Measurements from ENCODE around the gene GRIA3.
"Not testable (repeated sequence)": the region's sequence is repeated elsewhere in the genome, so short reads cannot be mapped to it uniquely, and the experiment has no call there.

GRIA3 gene

DNA sequence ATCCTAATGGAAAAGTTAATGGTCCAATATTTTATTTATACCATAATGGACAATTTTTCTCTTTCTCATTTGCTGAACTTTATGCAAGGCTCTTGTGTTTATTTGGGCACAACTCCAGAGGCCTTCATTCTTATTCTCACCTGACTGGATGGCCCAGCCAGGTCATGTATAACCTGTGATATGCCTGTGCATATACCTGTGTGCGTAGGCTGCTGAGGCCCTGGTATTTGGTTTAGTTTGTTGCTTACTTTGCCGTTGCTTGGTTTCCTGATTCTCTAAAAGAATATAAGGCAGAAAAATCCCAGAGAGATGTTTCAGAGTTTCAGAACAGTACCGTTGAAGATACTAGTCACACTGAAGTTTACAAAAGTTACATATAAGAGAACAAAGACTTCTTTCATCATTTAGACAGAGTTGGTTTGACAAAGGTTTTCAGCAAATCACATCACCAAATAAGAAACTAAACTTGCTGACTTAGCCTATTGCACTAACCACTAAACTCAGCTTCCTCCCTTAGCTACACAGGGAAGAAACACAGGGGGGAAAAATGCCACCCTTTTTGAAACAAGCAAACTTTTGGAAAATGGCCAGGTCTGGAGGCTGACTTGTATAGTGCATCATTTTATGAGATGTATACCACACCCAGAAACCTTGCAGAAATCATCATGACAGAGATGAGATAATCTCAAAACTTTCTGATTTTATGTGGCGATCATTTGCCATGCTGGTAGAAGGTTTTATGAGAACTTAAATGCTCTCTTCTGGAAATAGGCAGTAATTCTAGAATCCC is 248.5 kb downstream of the GRIA3 start:
- Histone ChIP-seq H4K20me1 (ENCODE audit: insufficient read depth, low read length) (no peaks in the 10 kb centered on the region), H3K36me3 (ENCODE audit: insufficient read depth, low read length) (no peaks in the 10 kb centered on the region), H3K4me1 (ENCODE audit: insufficient read depth, low read length) (no peaks in the 10 kb centered on the region), H2AFZ (ENCODE audit: low read depth, low read length) (no peak overlapping the region), H3K27me3 (ENCODE audit: insufficient read depth, low read length, poor library complexity) (no peaks in the 10 kb centered on the region), H3K27ac (ENCODE audit: low read length) (no peak overlapping the region), H3K4me2 (ENCODE audit: insufficient read depth, low read length) (no peak overlapping the region), H3K79me2 (ENCODE audit: insufficient read depth, low read length) (no peaks in the 10 kb centered on the region), H3K9ac (ENCODE audit: low read depth, low read length) (no peak overlapping the region), H3K4me3 (ENCODE audit: low read depth in 1 of 2, low read length in 2 of 2) (no peak overlapping the region), H3K9me3 (ENCODE audit: insufficient read depth, low read length, severe bottlenecking) (no peaks in the 10 kb centered on the region)
- DNase-seq (no peak), ATAC-seq (ENCODE audit: insufficient read depth, low read depth) (no peak)
- TF ChIP-seq, protein P1, sequence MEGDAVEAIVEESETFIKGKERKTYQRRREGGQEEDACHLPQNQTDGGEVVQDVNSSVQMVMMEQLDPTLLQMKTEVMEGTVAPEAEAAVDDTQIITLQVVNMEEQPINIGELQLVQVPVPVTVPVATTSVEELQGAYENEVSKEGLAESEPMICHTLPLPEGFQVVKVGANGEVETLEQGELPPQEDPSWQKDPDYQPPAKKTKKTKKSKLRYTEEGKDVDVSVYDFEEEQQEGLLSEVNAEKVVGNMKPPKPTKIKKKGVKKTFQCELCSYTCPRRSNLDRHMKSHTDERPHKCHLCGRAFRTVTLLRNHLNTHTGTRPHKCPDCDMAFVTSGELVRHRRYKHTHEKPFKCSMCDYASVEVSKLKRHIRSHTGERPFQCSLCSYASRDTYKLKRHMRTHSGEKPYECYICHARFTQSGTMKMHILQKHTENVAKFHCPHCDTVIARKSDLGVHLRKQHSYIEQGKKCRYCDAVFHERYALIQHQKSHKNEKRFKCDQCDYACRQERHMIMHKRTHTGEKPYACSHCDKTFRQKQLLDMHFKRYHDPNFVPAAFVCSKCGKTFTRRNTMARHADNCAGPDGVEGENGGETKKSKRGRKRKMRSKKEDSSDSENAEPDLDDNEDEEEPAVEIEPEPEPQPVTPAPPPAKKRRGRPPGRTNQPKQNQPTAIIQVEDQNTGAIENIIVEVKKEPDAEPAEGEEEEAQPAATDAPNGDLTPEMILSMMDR (IDR thresholded peaks at IDR 0.05; ENCODE audit: borderline replicate concordance, extremely low read depth, low read length, poor library complexity, severe bottlenecking) = no peak
- TF ChIP-seq EZH2 (IDR thresholded peaks at IDR 0.05; ENCODE audit: borderline replicate concordance, low read depth, low read length, severe bottlenecking) = no peak

DNA sequence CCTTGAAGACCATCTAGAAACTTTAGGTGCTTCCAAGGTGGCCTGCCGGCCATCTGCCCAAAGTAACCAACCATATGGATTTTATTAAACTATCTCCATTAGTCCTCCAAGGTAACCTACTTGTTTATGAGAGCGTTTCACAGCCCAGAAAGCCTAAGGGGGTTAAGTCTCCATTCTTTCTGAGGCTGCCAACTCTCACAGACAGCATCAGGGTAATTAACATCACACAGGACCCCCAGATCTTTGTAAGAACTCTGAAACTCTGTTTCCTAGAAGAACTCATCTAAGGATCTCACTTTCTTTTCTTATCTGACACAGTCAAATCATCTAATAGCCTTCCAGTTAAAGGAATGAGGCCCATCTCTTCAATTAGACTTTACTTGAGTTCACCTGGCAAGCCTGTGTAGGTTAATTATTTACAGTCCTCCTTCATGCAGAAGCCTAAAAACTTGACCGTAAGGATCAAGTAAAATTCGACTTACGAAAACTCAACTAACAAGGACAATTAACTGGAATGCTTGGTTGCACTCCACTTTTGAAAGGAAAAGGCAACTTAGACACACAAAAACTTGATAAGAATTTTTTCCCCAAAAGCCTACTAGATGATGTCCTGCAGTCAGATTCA is 252.5 kb downstream of the GRIA3 start:
- Histone ChIP-seq H3K9me3 (ENCODE audit: insufficient read depth, low read length, severe bottlenecking) (no peaks in the 10 kb centered on the region), H3K27ac (ENCODE audit: low read length) (no peak overlapping the region), H3K36me3 (ENCODE audit: insufficient read depth, low read length) (no peaks in the 10 kb centered on the region), H3K9ac (ENCODE audit: low read depth, low read length) (no peak overlapping the region), H3K4me2 (ENCODE audit: insufficient read depth, low read length) (no peak overlapping the region), H3K4me3 (ENCODE audit: low read depth in 1 of 2, low read length in 2 of 2) (no peak overlapping the region), H4K20me1 (ENCODE audit: insufficient read depth, low read length) (no peaks in the 10 kb centered on the region), H2AFZ (ENCODE audit: low read depth, low read length) (no peak overlapping the region), H3K4me1 (ENCODE audit: insufficient read depth, low read length) (no peaks in the 10 kb centered on the region), H3K79me2 (ENCODE audit: insufficient read depth, low read length) (no peaks in the 10 kb centered on the region), H3K27me3 (ENCODE audit: insufficient read depth, low read length, poor library complexity) (no peaks in the 10 kb centered on the region)
- ATAC-seq (ENCODE audit: insufficient read depth, low read depth) (no peak), DNase-seq (no peak)
- TF ChIP-seq EZH2 (IDR thresholded peaks at IDR 0.05; ENCODE audit: borderline replicate concordance, low read depth, low read length, severe bottlenecking) = no peak
- TF ChIP-seq, protein P1 (IDR thresholded peaks at IDR 0.05; ENCODE audit: borderline replicate concordance, extremely low read depth, low read length, poor library complexity, severe bottlenecking) = no peak

GRCh38 chrX:123439926-123440325 is 255.8 kb downstream of the GRIA3 start:
- H3K79me2 ChIP-seq (ENCODE audit: insufficient read depth, low read length); H3K4me2 ChIP-seq (ENCODE audit: insufficient read depth, low read length); H4K20me1 ChIP-seq (ENCODE audit: insufficient read depth, low read length); H3K9me3 ChIP-seq (ENCODE audit: insufficient read depth, low read length, severe bottlenecking); H2AFZ ChIP-seq (ENCODE audit: low read depth, low read length); ATAC-seq (ENCODE audit: insufficient read depth, low read depth); H3K36me3 ChIP-seq (ENCODE audit: insufficient read depth, low read length); H3K4me1 ChIP-seq (ENCODE audit: insufficient read depth, low read length); H3K27me3 ChIP-seq (ENCODE audit: insufficient read depth, low read length, poor library complexity); H3K9ac ChIP-seq (ENCODE audit: low read depth, low read length); H3K27ac ChIP-seq (ENCODE audit: low read length); H3K4me3 ChIP-seq (ENCODE audit: low read depth in 1 of 2, low read length in 2 of 2); DNase-seq: not testable (repeated sequence)

GRCh38 chrX:123442764-123443163 is 258.7 kb downstream of the GRIA3 start:
- no peak overlapping the region for H2AFZ ChIP-seq (ENCODE audit: low read depth, low read length)
- no peaks in the 10 kb centered on the region for H4K20me1 ChIP-seq (ENCODE audit: insufficient read depth, low read length)
- TF ChIP-seq EZH2 (IDR thresholded peaks at IDR 0.05; ENCODE audit: borderline replicate concordance, low read depth, low read length, severe bottlenecking) = no peak
- TF ChIP-seq, protein P1 (IDR thresholded peaks at IDR 0.05; ENCODE audit: borderline replicate concordance, extremely low read depth, low read length, poor library complexity, severe bottlenecking) = no peak
- no peaks in the 10 kb centered on the region for H3K9me3 ChIP-seq (ENCODE audit: insufficient read depth, low read length, severe bottlenecking)
- ATAC-seq (ENCODE audit: insufficient read depth, low read depth) (no peak), DNase-seq (no peak)
- H3K4me3 ChIP-seq (ENCODE audit: low read depth in 1 of 2, low read length in 2 of 2) = no peak overlapping the region
- H3K4me2 ChIP-seq (ENCODE audit: insufficient read depth, low read length) = no peak overlapping the region
- no peak overlapping the region for H3K9ac ChIP-seq (ENCODE audit: low read depth, low read length)
- H3K27me3 ChIP-seq (ENCODE audit: insufficient read depth, low read length, poor library complexity) = no peaks in the 10 kb centered on the region
- no peaks in the 10 kb centered on the region for H3K79me2 ChIP-seq (ENCODE audit: insufficient read depth, low read length)
- no peaks in the 10 kb centered on the region for H3K4me1 ChIP-seq (ENCODE audit: insufficient read depth, low read length)
- no peak overlapping the region for H3K27ac ChIP-seq (ENCODE audit: low read length)
- H3K36me3 ChIP-seq (ENCODE audit: insufficient read depth, low read length) = no peaks in the 10 kb centered on the region

Data from DND-41 (cell line).